ENCODE data around the gene MAGI1.

MAGI1 gene

DNA sequence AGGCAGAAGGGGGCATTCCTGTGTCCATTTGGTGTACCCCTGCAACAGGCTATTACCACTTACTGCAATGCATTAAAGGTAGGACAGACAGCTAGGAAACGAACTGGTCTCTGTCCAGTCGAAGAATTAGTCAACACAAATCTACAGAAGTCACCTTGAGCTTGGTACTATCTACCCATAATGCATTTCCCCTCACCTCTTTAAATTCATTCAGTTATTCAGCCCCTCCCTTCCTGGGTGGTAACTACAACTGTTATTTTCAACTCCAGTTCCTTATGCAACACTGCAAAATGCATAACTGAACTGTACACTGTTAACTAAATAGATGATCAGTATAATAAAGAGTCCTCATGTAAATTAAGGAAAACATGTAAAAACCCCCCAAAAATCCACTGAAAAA is 77.6 kb downstream of the MAGI1 start:
- no peak for DNase-seq (ENCODE audit: extremely low spot score)
- CTCF ChIA-PET: no interaction called here
- POLR2A ChIA-PET: no interaction called here
- TF ChIP-seq HDGF (IDR thresholded peaks at IDR 0.05; ENCODE audit: borderline replicate concordance) (no peak), ZNF384 (IDR thresholded peaks at IDR 0.05) (no peak), SP1 (IDR thresholded peaks at IDR 0.05) (no peak), BHLHE40 (IDR thresholded peaks at IDR 0.05; ENCODE audit: borderline replicate concordance) (no peak), FOXK2 (IDR thresholded peaks at IDR 0.05) (no peak), CTBP1 (IDR thresholded peaks at IDR 0.05; ENCODE audit: borderline replicate concordance) (no peak), SUZ12 (IDR thresholded peaks at IDR 0.05) (no peak), ARNT (IDR thresholded peaks at IDR 0.05) (no peak), TARDBP (IDR thresholded peaks at IDR 0.05) (no peak), L3MBTL2 (conservative IDR thresholded peaks at IDR 0.05) (no peak), FOXM1 (IDR thresholded peaks at IDR 0.05; ENCODE audit: borderline replicate concordance) (no peak), ELF4 (IDR thresholded peaks at IDR 0.05) (no peak), NFRKB (IDR thresholded peaks at IDR 0.05) (no peak), LEF1 (IDR thresholded peaks at IDR 0.05; ENCODE audit: borderline replicate concordance) (no peak), FOXA1 (IDR thresholded peaks at IDR 0.05) (no peak)
- TF ChIP-seq, protein P1, sequence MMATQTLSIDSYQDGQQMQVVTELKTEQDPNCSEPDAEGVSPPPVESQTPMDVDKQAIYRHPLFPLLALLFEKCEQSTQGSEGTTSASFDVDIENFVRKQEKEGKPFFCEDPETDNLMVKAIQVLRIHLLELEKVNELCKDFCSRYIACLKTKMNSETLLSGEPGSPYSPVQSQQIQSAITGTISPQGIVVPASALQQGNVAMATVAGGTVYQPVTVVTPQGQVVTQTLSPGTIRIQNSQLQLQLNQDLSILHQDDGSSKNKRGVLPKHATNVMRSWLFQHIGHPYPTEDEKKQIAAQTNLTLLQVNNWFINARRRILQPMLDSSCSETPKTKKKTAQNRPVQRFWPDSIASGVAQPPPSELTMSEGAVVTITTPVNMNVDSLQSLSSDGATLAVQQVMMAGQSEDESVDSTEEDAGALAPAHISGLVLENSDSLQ (IDR thresholded peaks at IDR 0.05): no peak

DNA sequence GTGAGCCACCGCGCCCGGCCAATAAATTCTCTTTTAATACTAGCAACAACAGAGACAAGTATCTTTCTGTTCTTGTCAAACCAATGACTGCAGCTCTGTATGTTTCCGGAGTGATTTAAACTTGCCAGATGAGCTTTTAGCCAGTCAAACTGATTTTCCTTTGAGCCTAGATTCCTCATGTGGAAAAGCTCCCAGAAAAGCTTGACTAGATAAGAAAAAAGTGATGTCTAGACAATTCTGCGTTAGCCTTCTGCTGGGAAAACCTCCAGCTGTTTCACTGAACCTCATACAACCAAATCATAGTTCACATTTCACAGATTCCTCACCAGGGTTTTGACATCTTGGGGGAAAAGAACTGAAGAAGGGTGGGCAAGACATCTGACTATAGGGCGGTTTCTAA is 78.6 kb downstream of the MAGI1 start:
- ChIA-PET POLR2A (no interaction called here), CTCF (no interaction called here)
- TF ChIP-seq SUZ12 (IDR thresholded peaks at IDR 0.05): no peak
- TF ChIP-seq LEF1 (IDR thresholded peaks at IDR 0.05; ENCODE audit: borderline replicate concordance): no peak
- TF ChIP-seq FOXA1 (IDR thresholded peaks at IDR 0.05): no peak
- TF ChIP-seq, protein P1 (IDR thresholded peaks at IDR 0.05): no peak
- no peak for TF ChIP-seq ZNF384 (IDR thresholded peaks at IDR 0.05)
- TF ChIP-seq TARDBP (IDR thresholded peaks at IDR 0.05): no peak
- TF ChIP-seq NFRKB (IDR thresholded peaks at IDR 0.05): no peak
- no peak for TF ChIP-seq ELF4 (IDR thresholded peaks at IDR 0.05)
- DNase-seq (ENCODE audit: extremely low spot score): no peak

DNA sequence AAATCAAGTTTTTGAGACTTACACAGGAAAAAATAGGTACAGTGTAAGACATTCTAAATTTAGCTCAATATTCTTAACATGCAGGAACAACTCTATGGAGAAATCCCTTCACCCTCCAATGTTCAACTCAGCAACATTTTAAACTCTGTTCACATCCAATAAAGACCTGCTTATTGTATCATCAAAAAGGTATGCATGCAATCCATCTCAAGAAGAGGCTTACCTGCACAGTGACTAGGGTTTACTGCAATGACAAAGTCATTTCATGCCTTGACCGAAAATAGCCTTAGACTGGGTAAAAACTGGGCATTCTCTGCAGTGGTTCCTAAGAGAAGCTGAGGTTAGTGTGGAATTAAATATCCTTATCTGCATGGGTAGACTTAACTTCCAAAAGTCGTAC is 80.5 kb downstream of the MAGI1 start:
- POLR2A ChIA-PET: no interaction called here
- no peak for DNase-seq (ENCODE audit: extremely low spot score)
- no peak for TF ChIP-seq CTBP1 (IDR thresholded peaks at IDR 0.05; ENCODE audit: borderline replicate concordance)
- no peak for TF ChIP-seq ZNF384 (IDR thresholded peaks at IDR 0.05)
- no peak for TF ChIP-seq NFRKB (IDR thresholded peaks at IDR 0.05)
- TF ChIP-seq HDGF (IDR thresholded peaks at IDR 0.05; ENCODE audit: borderline replicate concordance): no peak
- TF ChIP-seq FOXK2 (IDR thresholded peaks at IDR 0.05): no peak
- TF ChIP-seq L3MBTL2 (conservative IDR thresholded peaks at IDR 0.05): no peak
- no peak for TF ChIP-seq FOXM1 (IDR thresholded peaks at IDR 0.05; ENCODE audit: borderline replicate concordance)
- no peak for TF ChIP-seq TARDBP (IDR thresholded peaks at IDR 0.05)
- TF ChIP-seq, protein P1 (IDR thresholded peaks at IDR 0.05): no peak
- TF ChIP-seq SP1 (IDR thresholded peaks at IDR 0.05): no peak
- CTCF ChIA-PET: no interaction called here

DNA sequence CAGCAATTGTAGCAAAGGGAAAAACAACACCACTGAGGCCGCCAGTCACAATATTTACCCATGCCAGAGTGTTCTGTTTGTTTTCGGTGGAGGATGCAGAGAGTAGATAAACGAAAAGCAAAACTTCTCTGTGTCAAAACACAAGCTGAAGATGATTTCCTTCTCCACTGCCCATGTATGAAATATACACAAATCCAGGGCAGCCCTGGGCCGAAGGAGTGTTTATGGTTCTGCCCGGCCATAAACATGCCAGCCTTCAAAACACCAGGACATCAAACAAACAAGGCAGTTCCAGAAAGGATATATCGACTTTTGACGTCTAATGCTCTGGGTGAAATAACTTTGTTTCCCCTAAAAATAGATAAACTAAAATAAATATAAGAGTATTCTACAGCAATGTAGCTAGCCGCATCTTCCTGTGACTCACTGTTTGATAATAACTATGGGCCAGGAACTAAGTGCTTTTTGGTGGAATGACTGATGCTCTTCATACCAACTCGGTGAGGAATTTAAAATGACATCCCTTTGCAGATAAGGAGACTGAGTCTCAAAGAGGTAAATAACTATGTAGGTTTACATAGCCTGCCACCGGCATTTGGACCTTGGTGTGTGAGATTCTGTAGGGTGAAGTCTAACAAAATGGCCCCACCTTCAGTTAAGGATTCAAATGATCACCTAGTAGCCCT is 82.8 kb downstream of the MAGI1 start:
- DNase-seq (ENCODE audit: extremely low spot score): no peak
- no peak for TF ChIP-seq L3MBTL2 (conservative IDR thresholded peaks at IDR 0.05)
- POLR2A ChIA-PET: no interaction called here
- CTCF ChIA-PET: no interaction called here

DNA sequence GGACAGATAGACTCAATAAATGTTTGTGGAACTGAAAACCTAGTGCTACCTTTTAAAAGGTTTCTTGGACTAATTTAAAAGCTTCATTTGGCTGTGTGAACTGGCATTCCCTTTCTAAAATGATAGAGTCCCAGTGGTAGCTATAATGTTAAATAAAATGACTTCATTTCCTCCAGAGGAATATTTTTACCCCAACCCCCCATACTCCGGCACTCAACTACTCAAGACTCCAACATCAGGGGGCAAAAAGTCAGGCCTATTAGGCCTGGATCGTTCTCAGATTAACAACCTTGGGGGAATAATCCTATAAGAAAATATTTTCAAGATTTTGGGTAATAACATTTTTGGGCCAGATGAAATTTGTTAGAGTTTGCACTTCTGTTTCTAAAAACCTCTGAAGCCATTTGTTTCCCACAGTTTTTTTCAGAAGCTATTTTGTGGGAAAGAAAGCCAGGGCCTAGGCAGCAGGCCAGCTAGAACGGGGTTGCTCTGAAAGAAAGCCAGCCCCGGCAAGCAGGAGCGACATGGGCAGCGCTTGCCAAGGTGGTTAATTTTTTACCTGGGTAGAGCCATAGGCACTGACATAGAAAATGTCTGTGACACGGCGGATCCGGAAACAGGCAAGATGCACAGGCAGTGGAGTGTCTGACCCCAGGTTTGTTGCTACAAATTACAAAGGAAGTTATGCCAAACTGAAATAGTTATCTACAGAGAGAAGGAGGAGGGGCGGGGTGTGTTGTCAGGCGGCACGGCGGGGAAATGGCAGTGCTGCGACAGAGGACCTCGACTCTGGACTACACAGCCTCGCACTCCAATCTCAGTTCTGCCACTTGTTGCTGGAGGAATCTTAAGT is 84.6 kb downstream of the MAGI1 start:
- POLR2A ChIA-PET: no interaction called here

DNA sequence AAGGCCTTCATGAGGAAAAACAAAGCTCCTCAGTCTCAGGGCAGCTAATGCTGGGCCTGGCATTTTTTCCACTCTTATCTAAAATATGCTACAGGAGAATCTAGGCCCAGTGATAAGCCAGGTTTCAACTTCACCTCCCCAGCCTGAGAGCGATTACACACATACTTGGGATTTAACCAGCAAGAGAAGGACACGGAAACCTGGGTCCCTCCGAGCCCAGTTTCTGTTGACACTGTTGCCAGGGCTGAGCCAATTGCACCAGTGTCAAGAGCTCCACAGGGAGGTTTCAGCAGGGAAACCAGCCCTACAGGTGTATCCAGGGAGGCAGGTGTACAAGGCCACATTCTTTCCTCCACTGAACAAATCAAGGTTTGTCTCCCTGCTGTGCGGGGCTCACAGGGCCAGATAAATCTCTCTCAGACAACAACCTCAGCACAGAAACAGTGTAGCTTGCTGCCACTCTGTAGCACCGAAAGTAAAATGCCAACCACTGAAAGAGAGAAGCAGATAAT is 85.4 kb downstream of the MAGI1 start:
- ChIA-PET POLR2A (no interaction called here), CTCF (no interaction called here)
- TF ChIP-seq FOXM1 (IDR thresholded peaks at IDR 0.05; ENCODE audit: borderline replicate concordance) (no peak), FOXA1 (IDR thresholded peaks at IDR 0.05) (no peak), TARDBP (IDR thresholded peaks at IDR 0.05) (no peak), BHLHE40 (IDR thresholded peaks at IDR 0.05; ENCODE audit: borderline replicate concordance) (no peak), HDGF (IDR thresholded peaks at IDR 0.05; ENCODE audit: borderline replicate concordance) (no peak), L3MBTL2 (conservative IDR thresholded peaks at IDR 0.05) (no peak), NFRKB (IDR thresholded peaks at IDR 0.05) (no peak), ELF4 (IDR thresholded peaks at IDR 0.05) (no peak)
- no peak for DNase-seq (ENCODE audit: extremely low spot score)

More for the DNA sequence above, 84.6 kb downstream of the MAGI1 start:
- no peak for DNase-seq (ENCODE audit: extremely low spot score)
- CTCF ChIA-PET: no interaction called here
- TF ChIP-seq NFRKB (IDR thresholded peaks at IDR 0.05): no peak
- TF ChIP-seq SUZ12 (IDR thresholded peaks at IDR 0.05): no peak
- TF ChIP-seq CTBP1 (IDR thresholded peaks at IDR 0.05; ENCODE audit: borderline replicate concordance): no peak
- TF ChIP-seq ARNT (IDR thresholded peaks at IDR 0.05): no peak

Measured in HEK293T (cell line).